ENCODE results near the gene PEX16. TPM values are rescaled to one million over a fixed set of nuclear protein-coding genes. Genes with fewer than 3 reads are reported as not detected.

The PEX16 gene
- total RNA-seq, 1 donor = 14.6 TPM

DNA sequence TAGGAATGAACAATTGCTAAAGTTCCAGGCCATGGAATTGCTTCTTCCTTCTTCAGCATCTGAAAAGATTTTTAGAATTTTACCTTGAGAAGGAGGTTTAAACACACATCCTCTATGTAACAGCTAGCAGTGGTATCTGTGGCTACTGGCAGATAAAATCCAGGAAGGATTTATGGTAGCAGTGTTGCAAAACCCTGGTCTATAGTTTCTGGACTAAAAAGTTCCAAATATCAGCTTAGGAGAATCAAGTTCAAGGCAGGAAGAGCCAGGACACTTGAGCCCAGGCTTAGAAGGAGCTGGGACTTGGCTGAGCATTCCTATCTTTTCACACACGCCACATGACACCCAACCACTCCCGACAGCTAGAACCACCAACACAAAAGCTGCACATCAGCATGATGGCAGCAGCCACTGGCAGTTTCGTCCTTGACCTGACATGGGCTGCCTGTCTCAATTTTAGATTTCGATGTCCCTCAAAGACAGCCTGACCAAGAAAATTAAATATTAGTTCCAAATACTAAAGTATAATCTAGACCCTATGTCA lies 18.9 kb upstream of the PEX16 start:
- no peak for DNase-seq (ENCODE audit: low read depth)
- H3K4me3 ChIP-seq (ENCODE audit: low read depth, low read length) = no peak overlapping the region
- TF ChIP-seq, protein P1, sequence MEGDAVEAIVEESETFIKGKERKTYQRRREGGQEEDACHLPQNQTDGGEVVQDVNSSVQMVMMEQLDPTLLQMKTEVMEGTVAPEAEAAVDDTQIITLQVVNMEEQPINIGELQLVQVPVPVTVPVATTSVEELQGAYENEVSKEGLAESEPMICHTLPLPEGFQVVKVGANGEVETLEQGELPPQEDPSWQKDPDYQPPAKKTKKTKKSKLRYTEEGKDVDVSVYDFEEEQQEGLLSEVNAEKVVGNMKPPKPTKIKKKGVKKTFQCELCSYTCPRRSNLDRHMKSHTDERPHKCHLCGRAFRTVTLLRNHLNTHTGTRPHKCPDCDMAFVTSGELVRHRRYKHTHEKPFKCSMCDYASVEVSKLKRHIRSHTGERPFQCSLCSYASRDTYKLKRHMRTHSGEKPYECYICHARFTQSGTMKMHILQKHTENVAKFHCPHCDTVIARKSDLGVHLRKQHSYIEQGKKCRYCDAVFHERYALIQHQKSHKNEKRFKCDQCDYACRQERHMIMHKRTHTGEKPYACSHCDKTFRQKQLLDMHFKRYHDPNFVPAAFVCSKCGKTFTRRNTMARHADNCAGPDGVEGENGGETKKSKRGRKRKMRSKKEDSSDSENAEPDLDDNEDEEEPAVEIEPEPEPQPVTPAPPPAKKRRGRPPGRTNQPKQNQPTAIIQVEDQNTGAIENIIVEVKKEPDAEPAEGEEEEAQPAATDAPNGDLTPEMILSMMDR (IDR thresholded peaks at IDR 0.05; ENCODE audit: insufficient read depth, low read length) = no peak

DNA sequence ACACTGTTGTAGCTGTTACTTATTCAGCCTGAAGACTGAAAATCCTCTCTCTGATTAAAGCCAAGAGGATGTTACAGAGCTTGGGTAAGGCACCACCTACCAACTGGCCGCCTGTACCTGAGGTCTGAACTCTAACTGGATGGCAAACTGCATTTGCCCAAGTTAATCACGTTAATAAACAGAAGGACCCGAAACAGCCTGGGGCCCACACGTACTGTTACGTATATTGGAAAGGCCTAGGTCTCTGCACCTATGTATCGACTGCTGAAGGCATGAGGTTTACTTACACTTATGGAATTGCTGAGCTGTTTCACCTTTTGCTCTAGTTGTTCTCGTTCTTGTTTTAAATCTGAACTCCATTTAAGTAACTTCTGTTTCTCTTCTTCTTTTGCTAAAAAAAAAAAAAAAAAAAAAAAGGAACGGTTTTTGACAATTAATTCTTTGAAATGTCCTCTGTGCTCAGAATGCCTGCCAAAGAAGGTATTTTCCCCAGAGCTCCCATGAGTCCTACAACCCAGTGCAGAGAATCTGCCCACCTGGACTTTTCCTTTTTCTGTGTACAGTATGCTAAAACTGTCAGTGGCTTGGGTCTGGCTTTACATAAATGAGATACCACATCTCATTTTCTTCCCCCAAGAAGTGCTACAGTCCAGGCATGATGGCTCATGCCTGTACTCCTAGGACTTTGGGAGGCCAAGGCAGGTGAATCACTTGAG lies 17.8 kb upstream of the PEX16 start:
- TF ChIP-seq, protein P1 (IDR thresholded peaks at IDR 0.05; ENCODE audit: insufficient read depth, low read length) = no peak
- DNase-seq (ENCODE audit: low read depth) = no peak
- no peak overlapping the region for H3K4me3 ChIP-seq (ENCODE audit: low read depth, low read length)

DNA sequence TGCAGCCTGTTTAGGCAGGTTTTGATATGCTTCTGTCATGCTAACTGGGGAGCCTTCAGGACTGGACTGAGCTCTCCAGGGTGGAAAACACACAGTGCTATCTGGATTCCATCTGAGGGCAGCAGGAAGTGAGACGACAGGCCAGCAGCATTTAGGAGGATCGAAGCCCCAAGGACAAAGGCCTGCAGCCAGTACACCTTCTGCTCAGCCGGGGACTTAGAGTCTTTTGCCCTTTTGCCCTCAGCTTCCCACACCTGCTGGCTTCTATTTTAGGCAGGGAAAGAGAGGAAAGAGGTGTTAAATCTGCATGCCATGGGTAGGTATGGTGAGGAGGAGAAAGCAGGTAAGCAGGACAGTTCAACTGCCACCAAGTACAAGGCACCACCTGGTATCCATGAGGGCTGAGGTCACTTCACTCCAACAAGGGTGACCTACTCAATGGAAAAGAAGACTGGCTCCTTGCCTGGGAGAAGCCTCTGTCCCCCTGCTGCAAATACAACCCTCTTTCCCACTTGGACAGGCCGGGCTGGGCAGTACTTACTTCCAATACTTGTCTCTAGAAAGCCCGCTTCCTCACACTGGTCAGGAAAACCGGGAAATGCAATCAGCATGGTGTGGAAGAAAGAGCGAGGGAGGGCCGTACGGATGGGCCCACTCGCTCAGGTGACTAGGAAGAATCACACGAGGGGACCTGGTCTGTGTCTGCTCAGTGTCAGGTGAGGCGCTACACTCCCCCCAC lies 17.1 kb upstream of the PEX16 start:
- H3K4me3 ChIP-seq (ENCODE audit: low read depth, low read length) = no peak overlapping the region
- no peak for DNase-seq (ENCODE audit: low read depth)
- TF ChIP-seq, protein P1 (IDR thresholded peaks at IDR 0.05; ENCODE audit: insufficient read depth, low read length) = no peak

GRCh38 chr11:45933846-45934579 lies 16.3 kb upstream of the PEX16 start:
- TF ChIP-seq, protein P1 (IDR thresholded peaks at IDR 0.05; ENCODE audit: insufficient read depth, low read length) = no peak
- DNase-seq (ENCODE audit: low read depth) = no peak
- no peak overlapping the region for H3K4me3 ChIP-seq (ENCODE audit: low read depth, low read length)

DNA sequence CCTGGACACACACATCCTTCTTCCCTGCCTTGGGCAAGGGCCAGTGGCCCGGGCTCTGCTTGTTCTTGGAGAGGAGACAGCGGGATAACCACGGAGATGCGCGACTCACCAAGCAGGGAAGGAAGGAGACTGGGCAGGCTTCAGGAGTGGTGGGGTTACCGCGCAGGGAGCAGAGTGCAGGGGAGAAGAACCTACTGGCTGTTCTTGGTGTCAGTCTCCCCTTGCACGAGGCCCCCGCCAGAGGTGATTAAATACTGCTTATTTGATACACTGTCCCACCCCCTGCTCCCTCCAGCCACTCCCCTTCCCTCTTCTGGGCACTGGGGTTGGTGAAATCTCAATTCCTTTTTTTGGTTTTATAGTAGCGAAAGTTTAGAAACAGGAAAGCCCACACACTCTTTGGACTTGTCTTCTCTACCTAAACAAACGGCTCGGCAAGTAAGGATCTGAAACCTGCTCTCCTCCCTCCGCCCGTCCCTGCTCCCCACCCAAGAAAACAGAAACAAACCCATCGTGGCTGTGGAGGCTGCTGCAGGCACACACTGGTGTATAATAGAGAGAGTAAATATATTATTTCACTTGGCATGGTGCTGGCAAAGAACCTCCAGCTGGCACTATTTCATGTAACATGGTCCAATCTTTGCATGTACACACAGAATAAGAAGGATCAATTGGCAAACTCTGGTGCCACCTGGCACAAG lies 15.6 kb upstream of the PEX16 start:
- peak; percentile 28 for DNase-seq (ENCODE audit: low read depth)
- TF ChIP-seq, protein P1 (IDR thresholded peaks at IDR 0.05; ENCODE audit: insufficient read depth, low read length) = no peak
- H3K4me3 ChIP-seq (ENCODE audit: low read depth, low read length) = no peak overlapping the region

DNA sequence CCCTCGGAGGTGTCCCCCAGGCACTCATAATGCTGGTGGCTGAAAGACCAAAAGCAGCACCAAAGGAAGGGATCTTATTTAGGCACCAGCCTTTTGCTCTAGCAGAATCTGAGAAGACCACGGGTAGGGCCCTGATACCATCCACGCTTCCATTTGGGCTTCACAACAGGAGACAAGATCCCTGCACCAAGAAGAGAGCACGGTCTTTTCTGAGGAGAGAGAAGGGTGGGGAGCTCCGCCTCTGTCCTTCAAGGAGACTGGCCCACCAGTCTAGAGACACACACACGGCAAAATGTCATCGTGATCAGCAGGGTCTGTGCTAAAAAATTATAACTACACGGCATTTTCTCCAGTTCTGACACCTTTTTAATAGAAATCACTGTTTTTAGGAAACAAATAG lies 14.5 kb upstream of the PEX16 start:
- H3K4me3 ChIP-seq (ENCODE audit: low read depth, low read length) = no peak overlapping the region
- TF ChIP-seq, protein P1 (IDR thresholded peaks at IDR 0.05; ENCODE audit: insufficient read depth, low read length) = no peak
- no peak for DNase-seq (ENCODE audit: low read depth)
